Globus pallidus (tissue), 1 donor: ENCODE results near the gene IRGC.
A peak's percentile ranks its signal among the peaks of the same experiment; 100 is the strongest.

ENCODE experiments used
- DNase-seq: peaks from one replicate; pipeline ENCODE4 v3.0.0-alpha.2; 2015; ENCODE audit warnings: low spot score

The IRGC gene

GRCh38 chr19:43725468-43725867 is 9.6 kb downstream of the IRGC start:
- DNase-seq: no peak

- no peak for DNase-seq
Measured at GRCh38 chr19:43726736-43727592, 11.1 kb downstream of the IRGC start.

- DNase-seq: no peak
Measured at GRCh38 chr19:43727593-43727853, 11.6 kb downstream of the IRGC start.

GRCh38 chr19:43729919-43730318 is 14.0 kb downstream of the IRGC start:
- no peak for DNase-seq

GRCh38 chr19:43731346-43731745 is 15.5 kb downstream of the IRGC start:
- DNase-seq: no peak

GRCh38 chr19:43731846-43732245 is 16.0 kb downstream of the IRGC start:
- DNase-seq: no peak

GRCh38 chr19:43735013-43735412 is 19.1 kb downstream of the IRGC start:
- DNase-seq: no peak

GRCh38 chr19:43735957-43736356 is 20.1 kb downstream of the IRGC start:
- no peak for DNase-seq

- no peak for DNase-seq
Measured at GRCh38 chr19:43738780-43739211, 22.9 kb downstream of the IRGC start.

GRCh38 chr19:43739439-43740235 is 23.8 kb downstream of the IRGC start:
- DNase-seq: no peak

GRCh38 chr19:43741075-43741825 is 25.4 kb downstream of the IRGC start:
- no peak for DNase-seq

GRCh38 chr19:43743059-43743458 is 27.2 kb downstream of the IRGC start:
- no peak for DNase-seq

- no peak for DNase-seq
Measured at GRCh38 chr19:43747557-43748204, 31.8 kb downstream of the IRGC start.

GRCh38 chr19:43748205-43748594 is 32.3 kb downstream of the IRGC start:
- DNase-seq: no peak

- no peak for DNase-seq
Measured at GRCh38 chr19:43748685-43749084, 32.8 kb downstream of the IRGC start.

- DNase-seq: no peak
Measured at GRCh38 chr19:43749152-43749551, 33.3 kb downstream of the IRGC start.

GRCh38 chr19:43749898-43750297 is 34.0 kb downstream of the IRGC start:
- DNase-seq: no peak

- no peak for DNase-seq
Measured at GRCh38 chr19:43751466-43752220, 35.8 kb downstream of the IRGC start.

GRCh38 chr19:43752287-43752875 is 36.5 kb downstream of the IRGC start:
- no peak for DNase-seq

- DNase-seq: no peak
Measured at GRCh38 chr19:43754253-43754502, 38.3 kb downstream of the IRGC start.

- DNase-seq: peak; percentile 97
Measured at GRCh38 chr19:43754503-43755255, 38.8 kb downstream of the IRGC start, which contains the start of gene SMG9. Gene SMG9, minus strand, starts transcription at chr19:43754962. Its CDS starts 4,221 bp downstream, at chr19:43750741.
